NT2/D1 (cell line): ENCODE measurements around the gene RDH11.

Experiments
- DNase-seq: peaks from one replicate; pipeline ENCODE4 v3.0.0-alpha.2; 2011; ENCODE audit warnings: low read depth, low spot score
- H3K27me3 ChIP-seq: 2 replicates; pipeline ENCODE4 v1.6.0; 2011; ENCODE audit warnings: mild to moderate bottlenecking; ENCODE audit not compliant: insufficient read length, insufficient read depth
- H3K36me3 ChIP-seq: 2 replicates; pipeline ENCODE4 v1.6.1; 2011; ENCODE audit warnings: mild to moderate bottlenecking, low read length, mixed read lengths; ENCODE audit not compliant: insufficient read depth, insufficient read length
- H3K4me1 ChIP-seq: 2 replicates; pipeline ENCODE4 v1.5.1; 2011; ENCODE audit not compliant: insufficient read depth, insufficient read length
- H3K4me3 ChIP-seq: 2 replicates; pipeline ENCODE4 v1.5.1; 2011; ENCODE audit warnings: low read depth; ENCODE audit not compliant: insufficient read length
- H3K9ac ChIP-seq: 2 replicates; pipeline ENCODE4 v1.6.0; 2011; ENCODE audit warnings: low read depth; ENCODE audit not compliant: insufficient read length
- H3K9me3 ChIP-seq: 2 replicates; pipeline ENCODE4 v1.5.1; 2011; ENCODE audit warnings: mild to moderate bottlenecking, low read length; ENCODE audit not compliant: insufficient read depth
- SUZ12 ChIP-seq: IDR thresholded peaks from 2 replicates; pipeline ENCODE4 v1.6.1; 2011; ENCODE audit not compliant: insufficient read length, insufficient read depth; ENCODE audit errors: extremely low read depth
- YY1 ChIP-seq: IDR thresholded peaks from 2 replicates; pipeline ENCODE4 v1.6.1; 2011; ENCODE audit not compliant: insufficient read length, insufficient read depth
- ZNF274 ChIP-seq: IDR thresholded peaks from 2 replicates; pipeline ENCODE4 v1.6.1; 2011; ENCODE audit warnings: mild to moderate bottlenecking, low read depth, low read length

The RDH11 gene

DNA sequence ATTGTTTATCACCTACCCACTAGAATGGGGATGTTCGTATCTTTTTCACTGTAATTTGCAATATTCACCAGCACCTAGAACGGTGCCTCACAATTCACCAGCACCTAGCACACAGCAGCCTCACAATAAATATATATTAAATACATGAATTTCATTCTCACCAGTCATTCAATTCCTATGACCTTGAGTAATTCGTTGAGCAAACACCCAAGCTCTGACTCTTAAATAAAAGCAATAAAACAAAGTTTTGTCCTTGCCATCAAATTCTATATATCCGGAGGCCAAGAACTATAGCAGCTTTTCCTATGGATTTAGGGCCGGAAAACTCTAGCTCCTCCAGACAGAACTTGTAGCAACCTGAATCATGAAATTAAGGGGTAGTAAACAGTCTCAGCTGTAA, 22.1 kb downstream of the RDH11 start:
- H3K9ac ChIP-seq: peak overlapping the region; percentile 94
- TF ChIP-seq YY1 (no peak), SUZ12 (no peak), ZNF274 (no peak)

DNA sequence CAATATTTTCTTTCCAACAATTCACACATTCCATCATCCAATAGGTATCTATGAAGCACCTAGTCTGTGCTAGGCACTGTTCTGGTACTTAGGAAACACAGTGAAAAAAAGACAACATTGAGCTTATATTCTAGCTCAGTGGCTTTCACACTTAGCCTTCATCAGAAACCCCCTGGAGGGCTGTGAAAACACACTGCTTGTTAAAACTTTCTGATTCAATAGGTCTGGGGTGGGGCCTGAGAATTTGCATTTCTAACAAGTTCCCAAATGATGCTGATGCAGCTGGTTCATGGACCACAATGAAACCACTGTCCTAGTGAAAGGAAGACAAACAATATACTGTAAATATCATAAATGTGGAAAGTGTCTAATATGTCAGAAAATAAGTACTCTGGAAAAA, 27.0 kb downstream of the RDH11 start:
- Histone ChIP-seq H3K9ac (no peak overlapping the region), H3K36me3 (no peaks in the 10 kb centered on the region), H3K4me1 (no peaks in the 10 kb centered on the region), H3K9me3 (no peaks in the 10 kb centered on the region), H3K27me3 (no peaks in the 10 kb centered on the region), H3K4me3 (no peak overlapping the region)
- no peak for DNase-seq
- TF ChIP-seq ZNF274 (no peak), YY1 (no peak), SUZ12 (no peak)

More for the DNA sequence above, 22.1 kb downstream of the RDH11 start:
- Histone ChIP-seq H3K27me3 (no peaks in the 10 kb centered on the region), H3K36me3 (peaks cover 16% of the 10 kb centered on the region), H3K4me1 (peaks cover 2% of the 10 kb centered on the region), H3K9me3 (no peaks in the 10 kb centered on the region), H3K4me3 (peak overlapping the region; percentile 84)
- no peak for DNase-seq

DNA sequence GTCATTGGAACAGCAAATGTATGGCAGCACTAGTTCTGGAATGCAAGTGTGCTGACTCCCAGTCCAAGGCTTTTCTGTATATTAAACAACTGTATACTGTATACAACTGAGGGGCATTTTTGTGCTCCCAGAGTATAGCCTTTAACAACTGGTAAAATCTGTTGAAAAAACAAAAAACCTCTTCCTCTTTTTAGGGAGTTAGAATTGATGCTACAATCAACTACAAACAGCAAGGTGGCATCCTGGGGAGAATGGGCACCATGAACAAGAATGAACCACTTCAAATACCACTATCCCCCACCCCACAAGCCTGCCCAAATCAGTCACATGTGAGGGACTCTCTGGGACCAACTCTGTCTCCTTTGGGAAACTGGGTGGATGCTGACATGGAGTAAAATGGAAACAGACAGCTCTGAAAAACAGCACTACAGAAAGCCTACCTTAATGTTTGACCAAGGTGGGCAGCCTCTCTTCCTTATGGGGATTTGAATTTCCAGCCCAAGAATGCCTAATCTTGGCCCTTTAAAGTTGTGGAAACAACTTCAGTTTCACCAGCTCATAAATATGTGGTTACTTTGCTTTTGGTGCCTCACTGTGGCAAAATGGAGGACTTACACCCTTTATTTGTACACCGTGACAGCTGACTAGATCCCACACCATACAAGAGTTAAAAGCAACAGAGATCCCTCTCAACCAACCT, 28.7 kb downstream of the RDH11 start:
- no peaks in the 10 kb centered on the region for H3K4me1 ChIP-seq
- H3K9me3 ChIP-seq: no peaks in the 10 kb centered on the region
- no peaks in the 10 kb centered on the region for H3K27me3 ChIP-seq
- DNase-seq: peak; percentile 15
- H3K9ac ChIP-seq: no peak overlapping the region
- TF ChIP-seq YY1 (no peak), ZNF274 (no peak), SUZ12 (no peak)
- H3K36me3 ChIP-seq: peaks cover 3% of the 10 kb centered on the region
- no peak overlapping the region for H3K4me3 ChIP-seq

DNA sequence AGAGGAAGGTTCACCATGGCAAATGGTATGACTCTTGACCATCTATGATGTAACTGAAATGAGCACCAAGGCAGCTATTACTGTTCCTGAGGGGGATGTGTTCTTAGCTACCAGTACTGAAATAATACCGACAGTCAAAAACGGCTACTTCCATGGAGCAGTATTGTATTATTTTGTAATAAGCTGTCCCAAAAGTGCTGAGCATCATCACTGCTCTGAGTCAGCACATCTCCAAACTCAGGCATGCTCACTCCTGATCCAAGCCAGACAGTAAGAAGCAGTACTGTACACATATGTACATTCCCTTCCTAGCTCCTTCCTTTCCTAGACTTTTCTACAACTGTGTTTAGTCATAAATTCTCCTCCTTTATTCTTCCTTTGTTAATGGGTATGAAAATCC, 29.7 kb downstream of the RDH11 start:
- no peaks in the 10 kb centered on the region for H3K9me3 ChIP-seq
- no peaks in the 10 kb centered on the region for H3K27me3 ChIP-seq
- no peak overlapping the region for H3K4me3 ChIP-seq
- DNase-seq: no peak
- no peak overlapping the region for H3K9ac ChIP-seq
- H3K4me1 ChIP-seq: no peaks in the 10 kb centered on the region
- H3K36me3 ChIP-seq: peaks cover 3% of the 10 kb centered on the region
- TF ChIP-seq YY1 (no peak), ZNF274 (no peak), SUZ12 (no peak)

DNA sequence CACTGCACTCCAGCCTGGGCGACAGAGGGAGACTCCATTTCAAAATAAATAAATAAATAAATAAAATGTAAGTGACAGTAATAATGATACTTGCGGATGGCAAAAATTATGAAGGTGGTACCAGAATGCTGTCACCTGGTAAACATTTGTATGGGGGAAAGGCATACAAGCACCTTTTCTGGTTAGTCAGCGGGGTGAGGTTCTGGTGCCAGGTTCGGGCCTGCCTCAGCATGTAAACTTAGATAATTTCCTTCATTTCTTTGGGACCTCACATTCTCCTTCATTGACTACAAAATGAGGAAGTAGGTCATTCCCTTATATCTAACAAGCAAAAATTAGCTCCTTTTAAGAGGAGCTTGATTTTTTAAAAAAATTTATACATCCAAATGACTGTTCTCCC, 31.9 kb downstream of the RDH11 start:
- Histone ChIP-seq H3K36me3 (peaks cover 13% of the 10 kb centered on the region), H3K4me1 (no peaks in the 10 kb centered on the region), H3K27me3 (no peaks in the 10 kb centered on the region), H3K4me3 (no peak overlapping the region), H3K9me3 (no peaks in the 10 kb centered on the region), H3K9ac (no peak overlapping the region)
- no peak for DNase-seq
- no peak for TF ChIP-seq ZNF274
- TF ChIP-seq YY1: no peak
- no peak for TF ChIP-seq SUZ12

DNA sequence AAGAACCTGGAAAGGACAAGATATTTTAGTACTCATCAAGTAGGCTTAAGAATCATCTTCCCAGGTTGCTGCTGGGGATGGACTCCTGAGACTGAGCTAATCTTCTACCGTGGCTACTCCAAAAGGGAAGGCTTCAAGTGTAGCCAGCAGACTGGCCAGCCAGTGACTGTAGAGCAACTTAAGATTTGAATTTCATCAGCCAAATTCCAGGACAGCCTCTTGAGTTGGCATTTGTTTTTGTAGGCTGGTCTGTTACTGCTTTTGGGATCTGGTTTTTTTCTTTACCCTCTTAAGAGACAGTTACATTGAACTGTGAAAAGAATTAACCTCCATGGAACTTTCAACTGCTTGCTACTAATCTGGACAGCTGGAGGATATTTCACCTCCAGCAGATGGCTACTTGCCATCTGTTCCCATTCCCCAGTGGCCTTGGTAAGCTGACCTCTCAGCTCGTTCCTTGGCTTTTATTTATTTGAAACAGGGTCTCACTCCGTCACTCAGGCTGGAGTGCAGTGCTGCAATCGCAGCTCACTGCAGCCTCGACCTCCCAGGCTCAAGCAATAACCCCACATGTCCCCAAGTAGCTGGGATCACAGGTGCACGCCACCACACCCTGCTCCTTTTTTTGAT, 41.8 kb downstream of the RDH11 start:
- peaks cover 84% of the 10 kb centered on the region for H3K36me3 ChIP-seq
- no peak for DNase-seq
- H3K27me3 ChIP-seq: no peaks in the 10 kb centered on the region
- no peaks in the 10 kb centered on the region for H3K4me1 ChIP-seq
- no peak for TF ChIP-seq ZNF274
- no peak for TF ChIP-seq SUZ12
- no peak for TF ChIP-seq YY1
- no peak overlapping the region for H3K9ac ChIP-seq
- no peak overlapping the region for H3K4me3 ChIP-seq
- H3K9me3 ChIP-seq: no peaks in the 10 kb centered on the region

DNA sequence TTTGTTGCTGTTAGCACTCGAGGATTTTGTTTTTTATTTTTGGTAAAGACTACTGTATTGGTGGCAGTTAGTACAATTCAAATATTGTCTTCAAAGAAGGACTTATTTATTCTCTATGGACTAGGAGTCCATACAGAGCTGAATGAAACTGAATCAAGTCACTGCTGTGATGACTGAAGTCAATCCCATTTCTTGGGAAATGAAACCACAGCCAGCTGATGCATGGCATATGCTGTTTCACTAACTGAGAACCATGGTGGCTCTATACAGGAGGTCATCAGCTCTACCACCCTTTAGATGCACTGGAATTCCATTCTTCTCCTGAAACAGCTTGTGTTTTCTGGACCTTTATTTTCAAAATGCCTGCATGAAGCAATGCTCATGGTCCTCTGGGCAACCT, 43.4 kb downstream of the RDH11 start:
- Histone ChIP-seq H3K4me3 (no peak overlapping the region), H3K27me3 (no peaks in the 10 kb centered on the region), H3K4me1 (no peaks in the 10 kb centered on the region), H3K9ac (no peak overlapping the region), H3K36me3 (peaks cover 86% of the 10 kb centered on the region), H3K9me3 (no peaks in the 10 kb centered on the region)
- no peak for TF ChIP-seq YY1
- no peak for TF ChIP-seq SUZ12
- TF ChIP-seq ZNF274: no peak
- no peak for DNase-seq
